Vagina (tissue), 2 donors: Measurements from ENCODE around the gene EEF1G.

ENCODE experiments used
- CTCF ChIP-seq, 3 experiments: fragments of 450-650 bp in 2 of 3; fragments of 200-600 bp in 1 of 3; sonication (generic) in 1 of 3; IDR thresholded peaks; one replicate each; pipeline ENCODE4 v1.5.1; 2017 to 2019; ENCODE audit warnings: antibody characterized with exemption in 3 of 3, mild to moderate bottlenecking in 2 of 3, moderate library complexity in 2 of 3
- POLR2AphosphoS5 ChIP-seq, 2 donors: sonication (generic); formaldehyde crosslinking; IDR thresholded peaks; one replicate each; pipeline ENCODE4 v1.9.0; 2017; ENCODE audit warnings: antibody characterized with exemption in 2 of 2, mild to moderate bottlenecking in 2 of 2, low read depth in 1 of 2; ENCODE audit not compliant: insufficient read depth in 1 of 2

- TF ChIP-seq CTCF (IDR thresholded peaks at IDR 0.05) (no peak), POLR2AphosphoS5 (IDR thresholded peaks at IDR 0.05; ENCODE audit: insufficient read depth in 1 of 2, low read depth in 1 of 2) (peak; percentile 40 to 52)
Measured at GRCh38 chr11:62547691-62548281, 25.9 kb downstream of the EEF1G start.
